ENCODE data around the gene POC1A. TPM values are rescaled to one million over a fixed set of nuclear protein-coding genes. Genes with fewer than 3 reads are reported as not detected.

POC1A gene
- total RNA-seq, 1 donor from 2014 or later: 24.1 TPM

GRCh38 chr3:52143156-52143555 is 11.1 kb downstream of the POC1A start:
- peaks cover 14% of the 10 kb centered on the region for H3K36me3 Mint-ChIP-seq (ENCODE audit: low read depth)
- DNase-seq: no peak
- intact Hi-C loops (cut with micrococcal nuclease): no loop called here
- peaks cover 5% of the 10 kb centered on the region for H3K4me1 Mint-ChIP-seq
- H3K4me3 Mint-ChIP-seq: no peak overlapping the region
- no peak overlapping the region for H3K27ac Mint-ChIP-seq
- H3K27me3 Mint-ChIP-seq: no peaks in the 10 kb centered on the region
- no peaks in the 10 kb centered on the region for H3K9me3 Mint-ChIP-seq

DNA sequence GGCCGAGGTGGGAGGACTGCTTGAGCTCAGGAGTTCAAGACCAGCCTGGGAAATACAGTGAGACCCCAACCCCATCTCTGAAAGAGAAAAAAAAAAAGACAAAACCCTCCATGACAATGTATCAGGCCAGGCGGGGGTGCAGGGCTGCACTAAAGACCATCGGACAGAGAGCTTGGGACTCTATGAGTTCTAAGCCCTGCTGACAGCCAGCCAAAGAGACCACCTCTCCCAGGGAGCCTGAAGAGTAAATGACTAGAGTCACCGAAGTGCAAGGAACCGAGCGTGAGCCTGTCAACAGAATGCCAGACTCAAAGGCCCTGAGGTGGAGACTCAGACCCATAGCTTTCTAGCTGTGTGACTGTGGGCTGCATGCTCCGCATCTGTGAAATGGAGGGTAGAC is 12.5 kb downstream of the POC1A start:
- Mint-ChIP-seq H3K27ac (no peak overlapping the region), H3K36me3 (ENCODE audit: low read depth) (peaks cover 12% of the 10 kb centered on the region), H3K27me3 (no peaks in the 10 kb centered on the region), H3K4me1 (peaks cover 5% of the 10 kb centered on the region), H3K4me3 (no peak overlapping the region), H3K9me3 (no peaks in the 10 kb centered on the region)
- DNase-seq: no peak
- intact Hi-C loops (cut with micrococcal nuclease): no loop called here

DNA sequence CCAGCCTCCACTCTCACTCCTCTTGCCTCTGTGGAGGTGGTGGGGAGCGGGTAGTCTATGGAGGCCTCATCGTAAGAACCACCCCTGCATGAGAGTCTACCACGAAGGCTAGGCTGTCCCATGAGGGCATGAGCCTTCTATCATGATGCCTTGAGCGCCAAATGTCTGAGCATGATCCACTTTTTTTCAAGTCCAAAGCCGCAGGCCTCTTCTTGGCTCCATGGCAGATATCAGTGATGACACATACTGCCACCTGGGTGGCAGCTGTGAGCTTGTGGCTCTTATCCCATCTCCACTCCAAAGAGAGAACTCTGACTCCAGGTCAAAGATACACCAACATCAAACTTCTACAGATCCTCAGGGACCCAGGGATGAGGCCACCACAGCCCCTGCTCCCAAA is 13.5 kb downstream of the POC1A start:
- intact Hi-C loops (cut with micrococcal nuclease): no loop called here
- H3K4me1 Mint-ChIP-seq: peaks cover 5% of the 10 kb centered on the region
- no peak overlapping the region for H3K4me3 Mint-ChIP-seq
- H3K27ac Mint-ChIP-seq: peak overlapping the region; percentile 1
- H3K9me3 Mint-ChIP-seq: no peaks in the 10 kb centered on the region
- H3K36me3 Mint-ChIP-seq (ENCODE audit: low read depth): peaks cover 12% of the 10 kb centered on the region
- DNase-seq: no peak
- no peaks in the 10 kb centered on the region for H3K27me3 Mint-ChIP-seq

- Mint-ChIP-seq H3K36me3 (ENCODE audit: low read depth) (peaks cover 10% of the 10 kb centered on the region), H3K4me3 (no peak overlapping the region), H3K4me1 (peaks cover 5% of the 10 kb centered on the region), H3K27me3 (no peaks in the 10 kb centered on the region), H3K27ac (no peak overlapping the region), H3K9me3 (no peaks in the 10 kb centered on the region)
- intact Hi-C loops (cut with micrococcal nuclease): no loop called here
- DNase-seq: no peak
Observed at GRCh38 chr3:52140000-52140399, 14.2 kb downstream of the POC1A start.

- no peak for DNase-seq
- H3K4me3 Mint-ChIP-seq: no peak overlapping the region
- H3K36me3 Mint-ChIP-seq (ENCODE audit: low read depth): peaks cover 14% of the 10 kb centered on the region
- intact Hi-C loops (cut with micrococcal nuclease): no loop called here
- H3K9me3 Mint-ChIP-seq: no peaks in the 10 kb centered on the region
- H3K27ac Mint-ChIP-seq: no peak overlapping the region
- peaks cover 3% of the 10 kb centered on the region for H3K4me1 Mint-ChIP-seq
- H3K27me3 Mint-ChIP-seq: no peaks in the 10 kb centered on the region
Observed at GRCh38 chr3:52137311-52137710, 16.9 kb downstream of the POC1A start.

- peaks cover 14% of the 10 kb centered on the region for H3K36me3 Mint-ChIP-seq (ENCODE audit: low read depth)
- no peak overlapping the region for H3K4me3 Mint-ChIP-seq
- intact Hi-C loops (cut with micrococcal nuclease): no loop called here
- H3K9me3 Mint-ChIP-seq: no peaks in the 10 kb centered on the region
- DNase-seq: no peak
- H3K4me1 Mint-ChIP-seq: peaks cover 5% of the 10 kb centered on the region
- H3K27ac Mint-ChIP-seq: no peak overlapping the region
- no peaks in the 10 kb centered on the region for H3K27me3 Mint-ChIP-seq
Observed at GRCh38 chr3:52136513-52136912, 17.7 kb downstream of the POC1A start.

- H3K36me3 Mint-ChIP-seq (ENCODE audit: low read depth): peaks cover 12% of the 10 kb centered on the region
Observed at GRCh38 chr3:52135332-52135731, 18.9 kb downstream of the POC1A start.

GRCh38 chr3:52134761-52135160 is 19.5 kb downstream of the POC1A start:
- H3K27me3 Mint-ChIP-seq: no peaks in the 10 kb centered on the region
- DNase-seq: no peak
- no peaks in the 10 kb centered on the region for H3K9me3 Mint-ChIP-seq
- intact Hi-C loops (cut with micrococcal nuclease): no loop called here
- H3K4me1 Mint-ChIP-seq: peaks cover 12% of the 10 kb centered on the region
- no peak overlapping the region for H3K27ac Mint-ChIP-seq
- peaks cover 14% of the 10 kb centered on the region for H3K36me3 Mint-ChIP-seq (ENCODE audit: low read depth)
- H3K4me3 Mint-ChIP-seq: no peak overlapping the region

More at GRCh38 chr3:52135332-52135731, 18.9 kb downstream of the POC1A start:
- H3K4me1 Mint-ChIP-seq: peaks cover 12% of the 10 kb centered on the region
- H3K27me3 Mint-ChIP-seq: no peaks in the 10 kb centered on the region
- H3K4me3 Mint-ChIP-seq: no peak overlapping the region
- H3K9me3 Mint-ChIP-seq: no peaks in the 10 kb centered on the region
- no peak for DNase-seq
- no peak overlapping the region for H3K27ac Mint-ChIP-seq
- intact Hi-C loops (cut with micrococcal nuclease): no loop called here

- no peak overlapping the region for H3K27ac Mint-ChIP-seq
- peaks cover 13% of the 10 kb centered on the region for H3K36me3 Mint-ChIP-seq (ENCODE audit: low read depth)
- H3K4me1 Mint-ChIP-seq: peaks cover 14% of the 10 kb centered on the region
- H3K27me3 Mint-ChIP-seq: no peaks in the 10 kb centered on the region
- H3K4me3 Mint-ChIP-seq: no peak overlapping the region
- intact Hi-C loops (cut with micrococcal nuclease): no loop called here
- no peak for DNase-seq
- no peaks in the 10 kb centered on the region for H3K9me3 Mint-ChIP-seq
Observed at GRCh38 chr3:52132930-52133329, 21.3 kb downstream of the POC1A start.

DNA sequence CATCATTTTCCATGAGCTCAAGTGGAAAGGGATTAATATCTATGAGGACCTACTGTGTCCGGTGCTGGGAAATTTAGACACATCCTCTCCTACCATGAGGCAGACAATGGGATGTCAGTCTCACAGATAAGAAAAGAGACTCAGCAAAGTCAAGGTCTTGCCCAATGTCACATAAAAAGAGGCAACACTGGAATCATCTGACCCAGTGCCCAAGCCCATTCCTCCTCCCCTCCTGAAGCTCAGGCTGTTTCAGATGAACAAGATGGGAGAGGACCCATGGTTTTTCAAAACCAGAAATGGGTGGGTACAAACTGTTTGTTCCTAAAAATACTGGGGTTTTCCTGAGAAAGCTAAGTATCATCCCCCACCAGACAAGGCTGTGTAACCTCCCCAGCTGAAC is 22.2 kb downstream of the POC1A start:
- intact Hi-C loops (cut with micrococcal nuclease): no loop called here
- Mint-ChIP-seq H3K36me3 (ENCODE audit: low read depth) (peaks cover 15% of the 10 kb centered on the region), H3K4me3 (no peak overlapping the region), H3K4me1 (peaks cover 15% of the 10 kb centered on the region), H3K27ac (peak overlapping the region; percentile 34), H3K27me3 (no peaks in the 10 kb centered on the region), H3K9me3 (no peaks in the 10 kb centered on the region)
- DNase-seq: no peak

DNA sequence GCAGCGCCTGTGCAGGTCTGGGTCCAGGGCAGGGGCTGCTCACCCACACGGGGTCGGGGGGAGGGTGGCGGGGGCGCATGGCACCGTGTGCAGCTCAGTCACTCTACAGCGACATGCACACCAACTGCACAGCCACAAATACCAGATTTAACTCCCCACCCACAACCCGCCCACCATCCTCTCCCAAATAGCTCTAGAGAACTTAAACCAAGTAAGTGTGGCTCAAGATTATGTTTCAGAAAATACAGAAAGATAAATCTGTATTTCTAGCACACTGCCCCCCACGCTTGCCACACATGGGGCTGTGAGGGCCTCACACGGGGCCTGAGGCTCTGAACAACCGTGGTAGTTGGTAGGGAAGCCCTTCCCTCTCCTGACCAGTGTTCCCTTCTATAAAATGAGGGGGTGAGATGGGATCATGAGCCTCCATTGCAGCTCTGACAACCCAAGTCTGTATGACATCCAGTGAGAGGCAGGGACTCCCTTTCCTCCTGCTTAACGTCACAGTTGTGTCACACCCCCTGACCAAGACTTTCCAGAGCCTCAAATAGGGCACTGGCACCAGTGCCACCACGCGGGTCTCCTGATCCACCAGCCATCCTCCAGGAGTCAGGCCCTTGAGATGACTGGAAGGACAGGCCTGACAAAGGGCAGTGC is 23.1 kb downstream of the POC1A start:
- Mint-ChIP-seq H3K27me3 (no peaks in the 10 kb centered on the region), H3K4me1 (peaks cover 15% of the 10 kb centered on the region), H3K27ac (peak overlapping the region; percentile 44), H3K4me3 (no peak overlapping the region), H3K36me3 (ENCODE audit: low read depth) (peaks cover 13% of the 10 kb centered on the region), H3K9me3 (no peaks in the 10 kb centered on the region)
- intact Hi-C loops (cut with micrococcal nuclease): no loop called here
- DNase-seq: no peak

GRCh38 chr3:52128118-52128683 is 26.0 kb downstream of the POC1A start:
- Mint-ChIP-seq H3K4me3 (no peak overlapping the region), H3K9me3 (no peaks in the 10 kb centered on the region), H3K36me3 (ENCODE audit: low read depth) (peaks cover 10% of the 10 kb centered on the region), H3K4me1 (peaks cover 13% of the 10 kb centered on the region), H3K27me3 (no peaks in the 10 kb centered on the region), H3K27ac (no peak overlapping the region)
- no peak for DNase-seq
- intact Hi-C loops (cut with micrococcal nuclease): no loop called here

- Mint-ChIP-seq H3K4me1 (peaks cover 21% of the 10 kb centered on the region), H3K27me3 (no peaks in the 10 kb centered on the region), H3K4me3 (no peak overlapping the region), H3K27ac (no peak overlapping the region), H3K9me3 (no peaks in the 10 kb centered on the region), H3K36me3 (ENCODE audit: low read depth) (peaks cover 10% of the 10 kb centered on the region)
- DNase-seq: no peak
- intact Hi-C loops (cut with micrococcal nuclease): no loop called here
Observed at GRCh38 chr3:52126500-52126899, 27.7 kb downstream of the POC1A start.

DNA sequence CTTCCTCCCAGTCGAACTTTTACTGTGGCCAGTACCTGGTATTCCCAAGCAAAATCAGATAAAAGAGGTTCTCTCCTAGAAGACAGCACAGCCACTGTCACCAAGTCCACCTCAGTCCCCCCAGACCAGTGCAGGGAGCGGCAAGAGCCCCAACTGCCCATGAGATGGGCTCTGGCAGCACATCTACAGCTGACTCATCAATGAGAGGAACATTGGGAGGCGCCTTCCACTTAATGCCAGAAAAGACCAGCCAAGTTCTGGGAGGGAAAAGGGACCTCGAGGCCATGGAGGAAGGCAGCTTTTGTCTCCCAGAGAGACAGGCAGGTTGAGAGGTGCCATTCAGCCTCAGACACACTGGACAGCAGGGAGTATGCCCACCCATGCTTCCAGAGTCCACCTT is 28.2 kb downstream of the POC1A start:
- Mint-ChIP-seq H3K27ac (peak overlapping the region; percentile 26), H3K4me3 (no peak overlapping the region), H3K9me3 (no peaks in the 10 kb centered on the region), H3K27me3 (no peaks in the 10 kb centered on the region), H3K4me1 (peaks cover 21% of the 10 kb centered on the region), H3K36me3 (ENCODE audit: low read depth) (peaks cover 13% of the 10 kb centered on the region)
- DNase-seq: no peak
- intact Hi-C loops (cut with micrococcal nuclease): no loop called here

DNA sequence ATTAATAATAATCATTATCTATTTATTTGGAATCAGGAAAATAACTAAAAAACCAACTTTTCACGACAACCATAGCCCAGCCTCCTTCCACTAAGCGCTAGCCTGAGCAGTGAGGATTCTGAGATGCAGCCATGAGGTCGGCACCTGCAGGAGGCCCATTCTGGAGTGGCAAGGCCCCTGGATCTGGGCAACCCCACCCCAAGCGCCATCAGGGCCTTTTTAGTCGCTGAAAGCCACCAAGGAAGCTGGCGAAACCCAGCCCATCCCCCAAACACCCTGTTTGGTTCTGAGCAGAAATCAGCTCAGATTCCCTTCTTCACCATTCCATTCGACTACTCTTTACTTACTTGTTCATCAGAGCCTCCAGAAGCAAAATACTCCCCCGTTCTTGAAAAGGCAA is 29.5 kb downstream of the POC1A start:
- no peaks in the 10 kb centered on the region for H3K9me3 Mint-ChIP-seq
- H3K36me3 Mint-ChIP-seq (ENCODE audit: low read depth): peaks cover 11% of the 10 kb centered on the region
- intact Hi-C loops (cut with micrococcal nuclease): no loop called here

More for the DNA sequence above, 29.5 kb downstream of the POC1A start:
- H3K4me1 Mint-ChIP-seq: peaks cover 27% of the 10 kb centered on the region
- no peak for DNase-seq
- H3K27me3 Mint-ChIP-seq: no peaks in the 10 kb centered on the region
- H3K27ac Mint-ChIP-seq: no peak overlapping the region
- H3K4me3 Mint-ChIP-seq: no peak overlapping the region
